NCI-H2171 (cell line): ENCODE results near the gene FMN2.
A peak's percentile ranks its signal among the peaks of the same experiment; 100 is the strongest.

Experiments
- DNase-seq: peaks from one replicate; lab custom pipeline; 2025; lab: John Stamatoyannopoulos, UW

FMN2 gene

DNA sequence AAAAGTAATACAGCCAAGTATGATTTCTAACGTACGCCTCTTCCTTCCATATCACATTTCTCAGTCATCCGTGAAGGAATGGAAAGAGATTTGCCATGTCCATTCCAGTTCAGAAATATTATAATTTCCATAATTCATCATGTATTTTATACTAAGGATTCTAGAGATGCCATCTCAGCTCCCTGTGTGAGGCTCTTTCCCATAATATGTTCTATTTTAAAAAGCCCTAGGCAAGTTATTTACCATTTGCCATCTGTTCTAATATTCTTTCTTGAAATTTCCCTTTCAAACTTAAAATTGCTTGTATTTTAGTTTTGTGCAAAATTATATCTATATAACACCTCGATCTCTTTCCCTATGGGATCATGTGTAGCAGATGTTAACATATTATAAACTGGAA is 106.7 kb downstream of the FMN2 start:
- DNase-seq = no peak

DNA sequence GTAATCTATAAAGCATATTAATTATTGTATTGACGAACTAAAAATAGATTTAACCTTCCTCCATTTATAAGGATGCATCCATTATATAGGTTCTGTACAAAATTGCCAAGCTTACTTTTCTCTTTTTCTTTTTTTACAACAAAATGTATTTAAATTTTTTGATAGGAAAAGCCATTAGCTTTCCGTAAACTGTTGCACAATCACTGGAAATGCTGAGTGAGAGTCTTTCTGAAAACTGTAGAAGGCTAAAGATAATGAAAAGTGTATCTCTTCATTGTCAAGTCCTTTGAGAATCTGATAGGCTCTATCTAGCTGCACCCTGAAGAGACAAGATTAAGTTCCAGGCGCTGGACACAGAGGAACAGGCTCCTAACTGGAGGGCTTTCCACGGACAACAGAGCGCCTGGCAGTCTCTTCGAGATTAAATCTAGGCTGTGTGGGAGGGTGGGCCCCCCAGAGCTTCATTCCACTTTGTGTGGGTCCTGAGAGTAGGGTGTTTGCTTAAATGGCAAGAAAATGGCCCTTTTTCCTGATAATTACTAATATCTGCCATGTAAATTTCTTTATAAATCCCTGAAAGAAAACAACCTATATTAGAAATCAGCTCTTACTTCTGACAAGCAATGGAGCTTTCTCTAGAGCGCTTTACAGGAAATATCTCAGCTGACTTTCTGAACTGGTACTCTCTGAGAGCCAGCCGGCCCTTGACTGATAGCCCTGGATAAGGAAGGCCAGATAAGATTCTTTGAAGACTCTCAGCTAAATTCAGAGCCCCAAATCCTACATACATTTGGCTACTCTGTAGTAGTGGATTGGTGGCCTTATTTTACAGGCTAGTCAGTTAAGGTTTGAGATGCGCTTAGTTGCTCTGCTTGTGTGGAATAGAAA is 108.3 kb downstream of the FMN2 start:
- no peak for DNase-seq

DNA sequence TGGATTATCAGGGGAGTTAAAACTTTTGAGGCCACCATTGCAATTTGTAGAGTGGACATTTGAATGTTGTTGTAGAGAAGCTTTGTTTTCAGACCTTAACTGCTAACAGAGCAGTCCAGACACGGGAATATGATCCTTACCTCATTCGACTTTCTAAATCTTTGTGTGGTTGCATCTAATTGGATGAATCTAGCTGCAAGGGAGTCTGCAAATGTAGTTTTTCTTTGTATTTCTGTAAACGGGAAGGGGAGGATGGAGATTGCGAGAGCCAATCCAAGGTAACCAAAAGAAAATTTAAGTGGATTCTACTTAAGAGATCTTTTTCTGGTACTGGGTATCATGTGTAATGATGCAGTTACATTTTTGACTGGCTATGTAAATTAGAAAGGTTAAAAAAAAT is 110.2 kb downstream of the FMN2 start:
- no peak for DNase-seq

DNA sequence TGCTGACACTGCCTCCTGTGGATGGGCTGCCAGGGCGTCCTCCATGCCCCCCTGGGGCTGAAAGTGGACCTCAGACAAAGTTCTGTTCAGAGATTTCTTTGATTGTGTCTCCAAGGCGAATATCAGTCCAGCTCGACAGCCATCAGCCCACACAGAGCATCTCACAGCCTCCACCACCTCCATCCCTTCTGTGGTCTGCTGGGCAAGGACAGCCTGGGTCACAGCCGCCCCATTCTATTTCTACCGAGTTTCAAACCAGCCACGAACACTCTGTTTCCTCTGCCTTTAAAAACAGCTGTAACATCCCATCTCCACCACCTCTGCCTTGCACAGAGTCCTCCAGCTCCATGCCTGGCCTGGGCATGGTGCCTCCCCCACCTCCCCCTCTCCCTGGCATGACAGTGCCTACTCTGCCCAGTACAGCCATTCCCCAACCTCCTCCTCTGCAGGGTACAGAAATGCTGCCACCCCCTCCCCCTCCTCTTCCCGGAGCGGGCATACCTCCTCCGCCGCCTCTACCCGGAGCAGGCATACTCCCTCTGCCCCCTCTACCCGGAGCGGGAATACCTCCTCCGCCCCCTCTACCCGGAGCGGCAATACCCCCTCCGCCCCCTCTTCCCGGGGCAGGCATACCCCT is 115.5 kb downstream of the FMN2 start:
- DNase-seq = no peak

DNA sequence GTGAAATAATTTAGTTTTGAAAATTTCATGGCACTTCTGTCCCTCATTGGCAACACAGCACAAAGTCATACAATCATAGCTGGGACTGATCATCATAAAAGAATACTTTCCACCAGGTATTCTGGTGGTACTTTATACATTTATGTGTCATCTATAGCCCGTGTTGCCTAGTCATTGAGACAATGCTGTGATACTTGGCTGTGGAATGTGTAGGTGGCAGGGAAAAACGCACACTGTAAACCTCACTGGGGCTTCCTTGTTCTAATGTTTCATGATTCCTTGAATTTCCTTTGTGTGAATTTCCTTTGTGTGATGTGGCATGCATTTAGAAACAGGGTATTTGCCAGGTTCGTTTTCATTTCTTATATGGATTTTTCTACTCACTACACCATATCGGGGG is 118.3 kb downstream of the FMN2 start:
- no peak for DNase-seq

DNA sequence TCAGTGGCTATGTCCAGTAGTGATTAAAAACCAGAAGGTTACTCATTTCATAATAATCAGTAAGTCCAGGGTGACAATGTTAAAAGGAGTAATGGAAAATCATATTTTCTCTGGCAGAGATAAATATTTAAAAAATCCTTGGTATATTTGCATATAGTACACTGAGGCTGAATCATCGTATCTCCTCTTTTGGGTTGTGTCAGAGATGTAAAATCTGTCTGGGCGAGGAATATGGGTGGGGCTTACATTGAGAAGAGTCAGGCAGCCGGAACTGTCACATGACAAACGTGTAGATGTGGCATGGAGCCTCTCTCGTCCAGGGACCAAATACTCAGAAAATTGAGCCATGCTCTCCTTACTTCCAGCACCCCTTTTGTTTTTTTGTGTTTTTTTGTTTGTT is 120.9 kb downstream of the FMN2 start:
- DNase-seq = no peak

DNA sequence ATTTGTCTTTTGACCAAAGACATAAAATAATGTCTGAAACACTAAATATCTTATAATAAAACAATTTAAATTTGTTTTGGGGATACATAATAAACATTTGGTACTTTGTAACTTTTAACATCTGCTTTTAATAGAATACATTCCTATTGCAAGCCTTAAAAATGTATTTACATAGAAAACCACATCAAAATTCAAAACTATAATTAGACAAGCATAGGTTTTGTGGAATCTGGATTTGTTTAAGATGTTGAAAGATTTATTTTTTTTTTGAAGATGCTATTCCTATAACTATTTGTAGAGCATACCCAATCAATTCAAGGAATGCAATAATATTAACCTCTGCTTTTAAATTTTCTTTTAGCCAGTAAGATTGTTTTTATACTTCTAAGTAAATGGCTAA is 125.7 kb downstream of the FMN2 start:
- DNase-seq = no peak

DNA sequence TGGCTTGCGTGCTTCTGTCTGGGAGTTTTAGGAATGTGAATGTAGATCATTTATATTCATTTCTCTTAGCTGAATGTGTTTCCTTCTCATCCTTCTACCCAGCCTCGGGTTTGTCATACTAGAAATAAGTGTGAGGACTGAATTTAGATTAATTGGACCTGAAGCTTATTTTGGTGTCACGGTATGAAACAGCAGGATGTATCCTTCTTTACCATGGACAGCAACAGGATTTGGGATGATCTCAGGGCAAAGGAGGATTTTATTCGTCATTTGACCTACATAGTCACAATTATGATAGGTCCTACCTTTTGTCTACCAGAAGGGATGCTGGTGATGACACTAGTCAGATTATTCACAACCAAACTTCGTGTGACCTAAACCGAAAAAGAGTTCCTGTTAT is 127.4 kb downstream of the FMN2 start:
- DNase-seq = no peak

DNA sequence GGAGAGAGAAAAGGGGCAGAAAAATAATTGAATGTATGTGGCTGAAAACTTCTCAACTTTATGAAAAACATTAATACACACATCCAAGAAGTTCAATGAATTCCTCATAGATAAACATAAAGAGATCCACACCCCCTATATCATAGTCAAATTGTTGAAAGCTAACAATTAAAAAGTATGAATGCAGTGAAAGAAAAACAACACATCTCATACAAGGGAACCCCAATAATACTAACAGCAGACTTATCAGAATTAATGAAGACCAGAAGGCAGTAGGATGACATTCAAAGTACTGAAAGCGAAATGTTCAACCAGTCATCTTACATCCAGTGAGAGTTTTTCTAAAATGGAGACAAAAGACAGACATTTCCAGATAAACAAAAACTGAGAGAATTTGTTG is 134.4 kb downstream of the FMN2 start:
- no peak for DNase-seq

DNA sequence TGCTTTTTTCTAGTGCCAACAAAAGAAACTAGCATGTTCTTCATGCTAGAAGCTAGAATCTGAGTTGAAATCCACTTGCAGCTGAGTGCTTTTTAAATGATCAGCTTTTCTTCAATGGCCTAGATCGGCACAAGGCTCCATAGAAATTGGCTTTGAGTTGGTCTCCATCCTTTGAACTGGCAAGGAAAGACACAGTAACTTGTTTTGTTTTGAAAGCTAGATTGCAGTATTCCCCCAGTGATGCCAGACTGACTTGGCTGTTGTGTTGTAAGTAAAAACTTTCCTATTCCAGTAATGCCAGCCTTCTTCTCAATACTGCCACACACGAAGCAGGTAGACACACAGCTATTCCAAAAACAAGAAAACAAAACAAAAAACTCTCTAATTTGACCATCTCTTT is 139.1 kb downstream of the FMN2 start:
- DNase-seq = no peak

DNA sequence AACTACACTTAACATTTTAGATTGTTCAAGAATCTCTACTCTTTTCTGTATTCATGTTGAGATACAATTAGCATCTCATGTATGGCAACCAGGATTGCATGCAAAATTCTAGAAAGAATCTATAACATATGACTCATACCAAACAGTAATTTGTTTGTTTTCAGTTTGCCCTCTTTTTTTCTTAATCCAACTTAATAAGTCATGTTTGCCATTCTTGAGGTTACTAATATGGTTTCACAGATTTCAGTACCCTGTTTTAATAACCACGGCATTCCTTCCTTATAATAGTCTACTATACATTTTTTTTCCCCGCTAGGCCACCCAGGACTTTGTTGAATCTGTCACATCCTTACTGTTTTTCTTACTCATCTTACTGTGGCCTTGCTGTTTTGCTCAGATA is 140.8 kb downstream of the FMN2 start:
- no peak for DNase-seq

DNA sequence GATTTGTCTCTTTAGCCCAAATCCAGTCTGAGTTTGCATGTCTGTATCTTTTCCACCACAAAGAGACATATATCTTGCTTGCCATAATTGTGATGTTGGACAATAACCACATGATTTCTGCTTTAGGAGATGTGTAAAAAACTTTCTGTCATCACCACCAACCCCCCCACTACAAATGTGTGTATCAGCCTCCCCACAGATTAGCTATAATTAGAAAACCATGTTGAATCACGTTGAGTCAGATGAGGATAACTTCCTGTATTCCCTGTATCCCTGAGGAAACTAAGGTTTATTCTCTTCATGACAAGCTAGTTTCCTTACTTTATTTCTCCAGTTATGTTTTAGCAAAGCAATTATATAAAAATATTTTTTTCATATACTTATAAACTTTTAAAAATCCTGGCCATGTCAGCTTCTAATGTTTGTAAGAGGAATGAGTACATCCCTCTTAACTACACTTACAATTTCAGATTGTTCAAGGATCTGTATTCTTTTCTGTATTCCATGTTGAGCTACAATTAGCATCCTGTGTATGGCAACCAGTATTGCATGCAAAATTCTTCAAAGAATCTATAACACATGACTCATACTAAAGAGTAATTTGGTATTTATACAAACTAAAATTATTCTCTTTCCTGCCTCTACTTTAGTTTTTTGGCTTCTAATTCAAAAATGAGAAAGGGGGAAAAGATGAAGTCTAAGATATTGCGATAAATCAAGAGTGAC is 143.0 kb downstream of the FMN2 start:
- no peak for DNase-seq

DNA sequence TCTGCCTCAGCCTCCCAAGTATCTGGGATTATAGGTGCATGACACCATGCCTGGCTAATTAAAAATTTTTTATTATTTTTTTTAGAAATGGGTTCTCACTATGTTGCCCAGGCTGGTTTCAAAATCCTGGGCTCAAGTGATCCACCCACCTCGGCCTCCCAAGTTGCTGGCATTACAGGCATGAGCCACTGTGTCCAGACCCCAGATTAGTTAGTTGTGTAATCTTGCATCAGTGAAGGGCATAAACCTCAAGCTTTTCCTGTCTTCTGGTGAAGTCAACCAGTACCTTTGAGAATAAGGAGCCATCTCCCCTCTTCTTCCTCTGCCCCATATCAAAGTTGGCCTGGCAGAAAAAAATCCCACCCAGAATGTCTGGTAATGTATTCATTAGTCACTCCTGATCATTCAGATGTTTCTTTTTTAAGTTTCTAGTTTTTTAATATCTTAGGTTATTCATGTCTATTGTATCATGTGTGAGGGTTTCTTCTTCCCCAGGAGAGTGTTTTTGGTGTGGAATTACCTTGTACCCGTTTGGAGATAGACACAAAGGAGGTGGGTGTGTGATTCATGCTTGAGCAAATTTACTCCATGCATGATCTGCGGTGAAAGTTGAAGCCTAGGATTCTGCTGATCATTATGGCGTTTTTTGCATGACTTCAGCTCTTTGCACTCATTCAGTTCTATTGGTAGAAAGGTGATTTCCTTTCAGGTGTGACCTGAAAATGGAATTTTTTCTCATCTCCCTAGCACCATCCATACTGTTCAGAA is 144.0 kb downstream of the FMN2 start:
- DNase-seq = no peak

DNA sequence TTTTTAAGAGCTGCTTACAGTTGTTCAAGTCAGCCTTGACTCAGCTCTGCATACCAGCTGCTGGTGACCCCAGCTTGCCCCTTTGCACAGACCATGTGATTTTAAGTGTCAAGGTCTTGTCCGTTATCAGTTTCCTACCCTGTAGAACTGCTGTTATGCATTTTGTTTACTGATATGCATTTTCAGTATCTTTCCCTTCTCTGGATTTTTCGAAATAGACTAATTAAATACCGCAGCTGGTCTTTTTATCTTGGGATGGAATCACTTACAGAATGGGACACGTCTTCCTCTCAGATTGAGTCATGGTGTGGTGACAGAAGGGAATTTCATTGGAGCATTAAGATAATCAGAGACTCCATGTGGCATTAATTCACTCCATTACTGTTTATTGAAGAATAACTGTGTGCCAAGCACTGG is 145.6 kb downstream of the FMN2 start:
- DNase-seq = no peak

DNA sequence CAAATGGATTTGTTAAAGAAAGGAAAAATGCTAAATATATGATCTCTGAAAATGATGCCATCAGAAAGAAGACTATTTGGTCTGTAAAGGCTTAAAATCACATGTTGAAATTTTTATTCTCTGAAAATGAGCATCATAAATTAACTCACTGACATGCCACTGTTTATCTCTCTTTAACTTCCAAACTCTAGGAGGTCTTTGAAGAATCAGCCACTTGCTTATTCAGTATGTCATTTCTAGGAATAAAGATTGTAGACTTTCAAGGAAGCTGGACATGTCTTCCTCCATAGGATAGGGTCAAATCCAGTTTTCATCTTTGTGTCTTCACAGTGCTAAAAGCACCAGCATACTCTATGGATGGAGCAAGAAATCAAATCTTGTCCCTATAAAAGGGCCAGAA is 147.6 kb downstream of the FMN2 start:
- DNase-seq = no peak

DNA sequence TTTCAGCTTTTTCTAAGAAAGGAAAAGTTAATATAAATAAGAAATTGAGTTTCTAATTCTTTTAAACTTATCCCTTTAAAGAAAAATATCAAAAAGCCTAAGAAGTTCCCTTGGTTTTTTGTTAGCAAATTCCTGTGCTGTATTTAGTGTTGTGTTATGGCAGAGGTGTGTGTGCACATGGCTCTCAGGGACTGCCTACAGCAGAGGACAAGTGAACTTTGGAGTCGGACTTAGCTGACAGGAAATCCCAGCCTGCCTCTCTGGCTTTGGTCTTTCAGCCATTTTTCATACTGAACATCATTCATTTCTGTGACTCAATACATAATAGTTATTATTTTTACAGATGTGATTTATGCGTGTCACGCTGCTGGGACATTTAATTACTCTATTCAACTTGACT is 149.6 kb downstream of the FMN2 start:
- no peak for DNase-seq

DNA sequence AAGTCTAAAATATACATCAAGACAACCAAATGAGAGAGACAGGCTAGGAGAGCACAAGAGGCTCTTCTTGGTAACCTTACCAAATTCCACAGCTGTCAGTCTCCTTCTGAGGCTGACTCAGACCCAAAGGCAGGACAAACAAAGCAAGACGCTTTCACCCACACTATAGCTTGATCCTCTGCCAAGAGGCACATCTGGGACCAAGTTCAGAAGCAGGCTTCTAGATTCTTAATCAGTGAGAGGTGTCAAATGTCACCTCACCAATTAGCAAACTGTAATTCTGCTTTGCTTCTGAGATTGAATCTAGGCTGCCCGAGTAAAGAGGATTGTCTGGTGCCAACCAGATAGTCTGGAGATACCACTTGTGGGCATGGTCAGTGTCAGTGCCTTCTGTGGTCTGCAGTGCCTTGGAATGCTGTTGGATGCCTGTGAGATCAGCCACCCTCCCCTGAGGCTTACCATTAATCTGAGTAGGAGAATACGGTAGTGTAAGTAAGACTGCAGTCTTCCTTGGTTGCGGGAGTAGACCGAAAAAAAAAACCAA is 151.0 kb downstream of the FMN2 start:
- DNase-seq = peak; percentile 3

DNA sequence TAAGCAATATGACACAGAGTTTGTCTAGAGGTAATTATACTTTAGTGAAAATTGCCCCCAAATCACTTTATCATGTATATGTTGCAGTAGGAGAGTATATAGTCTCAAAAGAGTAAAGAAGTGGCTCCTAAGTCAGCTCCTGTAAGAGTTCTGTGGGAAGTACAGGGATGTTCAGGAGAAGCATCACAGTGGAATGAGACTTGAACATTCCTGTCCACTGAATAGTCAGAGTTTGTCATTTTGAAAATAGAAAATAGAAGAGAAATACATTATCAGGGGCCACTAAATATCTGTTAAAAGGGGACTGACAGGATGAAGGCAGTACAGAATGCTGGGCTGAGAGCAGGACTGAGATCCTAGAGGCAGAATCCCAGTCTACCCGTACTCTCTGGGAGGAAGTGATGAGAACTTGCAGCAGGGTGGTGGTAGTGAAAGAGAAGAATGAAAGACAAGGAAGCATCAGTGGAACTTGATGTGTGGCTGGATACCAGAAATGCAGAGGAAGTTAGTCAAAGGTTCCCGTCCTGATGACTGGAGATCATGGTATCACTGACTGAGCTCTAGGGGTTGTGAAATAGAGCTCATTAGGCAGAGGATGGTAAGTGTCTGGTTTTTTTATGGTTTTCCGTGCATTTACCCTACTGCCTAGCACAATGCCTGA is 153.4 kb downstream of the FMN2 start:
- DNase-seq = no peak

DNA sequence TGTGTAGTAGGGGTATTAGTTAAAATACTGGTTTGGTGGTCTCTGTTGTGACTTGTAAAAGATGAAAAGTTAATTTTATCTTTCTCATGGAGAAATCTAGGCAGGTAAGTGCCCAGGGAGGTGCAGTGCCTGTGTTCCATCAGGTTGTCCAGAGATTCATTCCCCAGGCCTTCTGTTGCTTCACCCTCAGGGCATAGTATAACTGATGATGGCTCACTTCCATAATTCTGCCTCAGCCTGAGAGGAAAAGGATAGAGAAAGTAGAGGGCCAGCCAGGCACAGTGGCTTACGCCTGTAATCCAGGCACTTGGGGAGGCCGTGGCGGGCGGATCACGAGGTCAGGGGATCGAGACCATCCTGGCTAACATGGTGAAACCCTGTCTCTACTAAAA is 153.9 kb downstream of the FMN2 start:
- DNase-seq = no peak

DNA sequence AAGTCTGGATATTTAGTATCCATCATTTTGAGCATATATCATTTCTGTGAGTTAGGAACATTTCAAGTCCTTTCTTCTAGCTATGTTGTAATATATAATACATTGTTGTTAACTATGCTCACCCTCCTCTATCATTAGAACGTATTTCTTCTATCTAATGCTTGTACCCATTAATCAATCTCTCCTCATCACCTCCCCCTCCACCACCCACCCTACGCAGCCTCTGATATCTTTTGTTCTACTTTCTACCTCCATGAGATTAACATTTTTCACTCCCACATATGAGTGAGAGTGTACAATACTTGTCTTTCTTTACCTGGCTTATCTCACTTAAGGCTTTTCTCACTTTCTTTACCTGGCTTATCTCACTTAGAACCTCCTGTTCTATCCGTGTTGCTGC is 156.2 kb downstream of the FMN2 start:
- no peak for DNase-seq

DNA sequence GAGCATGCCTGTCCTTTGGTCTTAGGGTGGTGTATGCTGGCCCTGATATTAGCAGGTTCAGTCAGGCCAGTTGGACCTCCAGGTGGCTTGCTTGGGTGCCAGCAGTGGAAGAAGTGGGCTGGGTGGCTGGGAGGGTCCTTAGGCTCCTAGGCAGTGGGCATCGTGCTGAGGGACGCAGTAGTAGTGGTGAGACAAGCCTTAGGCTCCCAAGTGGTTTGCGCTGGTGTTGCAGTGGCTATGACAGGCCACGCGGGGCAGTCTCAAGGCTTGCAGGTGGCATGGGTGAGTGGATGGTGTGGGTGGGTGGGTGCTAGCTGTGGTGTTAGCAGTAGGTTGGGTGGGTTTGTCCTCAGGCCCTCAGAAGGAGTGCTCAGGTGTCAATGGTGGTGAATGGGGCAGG is 162.3 kb downstream of the FMN2 start:
- DNase-seq = no peak
